GM12872 (cell line): ENCODE data around the gene ZNF620.

Experiments
- CTCF ChIP-seq: IDR thresholded peaks from 3 replicates; pipeline ENCODE4 v1.5.1; 2011; ENCODE audit warnings: low read depth, mild to moderate bottlenecking, low read length, moderate library complexity; ENCODE audit not compliant: insufficient read depth

ZNF620 gene

GRCh38 chr3:40566694-40567093 is 60.9 kb downstream of the ZNF620 start:
- TF ChIP-seq CTCF = no peak
